Measurements from ENCODE around the gene CEPT1. TPM values are rescaled to one million over a fixed set of nuclear protein-coding genes. Genes with fewer than 3 reads are reported as not detected.

CEPT1 gene
- total and polyA plus RNA-seq, 9 of the 15 experiments (the other 6 are each of a cell fraction or from before 2014, with no cell fraction given): 24.4 to 72.6 (median 42.4) TPM

- TF ChIP-seq NR2C2 (CRISPR knock-in tag; IDR thresholded peaks at IDR 0.05) (no peak), NR2C2 (tag; IDR thresholded peaks at IDR 0.05) (0 out of 2 replicates have a peak, but pooled peaks have one; percentile 29), SPI1 (IDR thresholded peaks at IDR 0.05; ENCODE audit: borderline replicate concordance, low read depth, low read length) (no peak), MAZ (CRISPR knock-in tag; conservative IDR thresholded peaks at IDR 0.05 in 1 of 2, IDR thresholded peaks at IDR 0.05 in 1 of 2) (no peak), CREM (IDR thresholded peaks at IDR 0.05; ENCODE audit: low read depth) (no peak), CEBPB (tag; IDR thresholded peaks at IDR 0.05) (peak; percentile 14; the same call in 1 of the 2 replicates), CREB5 (CRISPR knock-in tag; IDR thresholded peaks at IDR 0.05) (no peak), MCM7 (IDR thresholded peaks at IDR 0.05) (no peak), ARNT (IDR thresholded peaks at IDR 0.05) (no peak), THRB (CRISPR knock-in tag; conservative IDR thresholded peaks at IDR 0.05) (0 out of 2 replicates have a peak, but pooled peaks have one; percentile 24), VEZF1 (CRISPR knock-in tag; IDR thresholded peaks at IDR 0.05) (peak; percentile 22; the same call in 1 of the 2 replicates), CCNT2 (IDR thresholded peaks at IDR 0.05; ENCODE audit: borderline replicate concordance, extremely low read depth, insufficient read length, low read depth, low read length) (no peak), DIDO1 (tag; IDR thresholded peaks at IDR 0.05; ENCODE audit: low read depth) (no peak), CREBBP (IDR thresholded peaks at IDR 0.05; ENCODE audit: low read depth, low read length) (no peak), CHCHD3 (CRISPR knock-in tag; IDR thresholded peaks at IDR 0.05) (no peak), ZNF592 (IDR thresholded peaks at IDR 0.05) (no peak), YY1 (IDR thresholded peaks at IDR 0.05; ENCODE audit: borderline replicate concordance in 1 of 3, control insufficient read depth in 1 of 3, extremely low read depth in 1 of 3, insufficient read depth in 3 of 3, insufficient read length in 1 of 3, insufficient replicate concordance in 2 of 3, low read depth in 1 of 3, low read length in 2 of 3) (no peak), ZZZ3 (IDR thresholded peaks at IDR 0.05) (no peak)
These were observed 81.7 kb downstream of the CEPT1 start (continued) for GRCh38 chr1:111221633-111222291.

Measured in K562 (cell line).